Measurements from ENCODE around the gene EVC2. TPM values are rescaled to one million over a fixed set of nuclear protein-coding genes. Genes with fewer than 3 reads are reported as not detected.
"Not testable (repeated sequence)": the region's sequence is repeated elsewhere in the genome, so short reads cannot be mapped to it uniquely, and the experiment has no call there.

The EVC2 gene
- polyA plus RNA-seq, 3 donors: 0.04 to 0.12 (median 0.08) TPM

- Mint-ChIP-seq H3K27me3 (ENCODE audit: low read depth in 3 of 3) (peaks cover 0 to 2% (median 0%) of the 10 kb centered on the region in 3 donors), H3K27ac (no peak overlapping the region), H3K36me3 (no peaks in the 10 kb centered on the region), H3K9me3 (no peaks in the 10 kb centered on the region), H3K4me1 (no peaks in the 10 kb centered on the region), H3K4me3 (no peak overlapping the region)
- Histone ChIP-seq H2AFZ (ENCODE audit: insufficient read depth, low read depth, low read length, poor library complexity, severe bottlenecking) (no peak overlapping the region), H3K4me2 (replicated peaks; ENCODE audit: extremely low read depth, low read length, poor library complexity, severe bottlenecking) (no peak overlapping the region), H3K9ac (ENCODE audit: insufficient read depth, low read length, poor library complexity, severe bottlenecking) (no peak overlapping the region), H3K9me3 (replicated peaks in 1 of 2; ENCODE audit: control insufficient read depth in 1 of 2, insufficient read depth in 1 of 2, low read length in 2 of 2) (no peaks in the 10 kb centered on the region), H3K4me3 (replicated peaks in 1 of 3; ENCODE audit: low read depth in 2 of 3, low read length in 3 of 3) (no peak overlapping the region), H3K36me3 (replicated peaks in 1 of 2; ENCODE audit: control insufficient read depth in 1 of 2, insufficient read depth in 2 of 2, low read length in 2 of 2) (no peaks in the 10 kb centered on the region), H3K27ac (ENCODE audit: low read depth in 1 of 2, low read length in 2 of 2) (no peak overlapping the region), H4K20me1 (ENCODE audit: insufficient read depth, low read length) (no peaks in the 10 kb centered on the region), H3K4me1 (ENCODE audit: control insufficient read depth in 1 of 2, insufficient read depth in 2 of 2, low read length in 2 of 2) (no peaks in the 10 kb centered on the region), H3K79me2 (ENCODE audit: insufficient read depth, low read length) (no peaks in the 10 kb centered on the region), H3K27me3 (ENCODE audit: control insufficient read depth in 2 of 2, insufficient read depth in 2 of 2, low read length in 2 of 2) (no peaks in the 10 kb centered on the region)
- TF ChIP-seq CTCF (IDR thresholded peaks at IDR 0.05): no peak
- intact Hi-C loops (cut with micrococcal nuclease): no loop called here
- no peak for DNase-seq
- whole genome bisulfite sequencing (ENCODE audit: insufficient coverage): no CpG with 5 or more reads among the region's 5 CpGs
These were observed 96.6 kb downstream of the EVC2 start for GRCh38 chr4:5611750-5612149.

- H3K36me3 ChIP-seq (replicated peaks in 1 of 2; ENCODE audit: control insufficient read depth in 1 of 2, insufficient read depth in 2 of 2, low read length in 2 of 2): no peaks in the 10 kb centered on the region
- no peaks in the 10 kb centered on the region for H3K27me3 ChIP-seq (ENCODE audit: control insufficient read depth in 2 of 2, insufficient read depth in 2 of 2, low read length in 2 of 2)
- H4K20me1 ChIP-seq (ENCODE audit: insufficient read depth, low read length): no peaks in the 10 kb centered on the region
- no peak overlapping the region for H3K4me2 ChIP-seq (replicated peaks; ENCODE audit: extremely low read depth, low read length, poor library complexity, severe bottlenecking)
- TF ChIP-seq CTCF (IDR thresholded peaks at IDR 0.05): no peak
- intact Hi-C loops (cut with micrococcal nuclease): no loop called here
- Mint-ChIP-seq H3K4me3 (no peak overlapping the region), H3K27ac (no peak overlapping the region), H3K4me1 (no peaks in the 10 kb centered on the region), H3K27me3 (ENCODE audit: low read depth in 3 of 3) (peaks cover 0 to 5% (median 0%) of the 10 kb centered on the region in 3 donors), H3K36me3 (no peaks in the 10 kb centered on the region), H3K9me3 (peaks cover 0 to 2% (median 0%) of the 10 kb centered on the region in 7 donors)
- no peak overlapping the region for H3K9ac ChIP-seq (ENCODE audit: insufficient read depth, low read length, poor library complexity, severe bottlenecking)
- WGBS (ENCODE audit: insufficient coverage): 86% methylated on average over 9 of the region's 12 CpGs
- no peak overlapping the region for H3K4me3 ChIP-seq (replicated peaks in 1 of 3; ENCODE audit: low read depth in 2 of 3, low read length in 3 of 3)
- DNase-seq: no peak
- no peak overlapping the region for H2AFZ ChIP-seq (ENCODE audit: insufficient read depth, low read depth, low read length, poor library complexity, severe bottlenecking)
- H3K9me3 ChIP-seq (replicated peaks in 1 of 2; ENCODE audit: control insufficient read depth in 1 of 2, insufficient read depth in 1 of 2, low read length in 2 of 2): no peaks in the 10 kb centered on the region
- no peaks in the 10 kb centered on the region for H3K4me1 ChIP-seq (ENCODE audit: control insufficient read depth in 1 of 2, insufficient read depth in 2 of 2, low read length in 2 of 2)
- H3K79me2 ChIP-seq (ENCODE audit: insufficient read depth, low read length): no peaks in the 10 kb centered on the region
- no peak overlapping the region for H3K27ac ChIP-seq (ENCODE audit: low read depth in 1 of 2, low read length in 2 of 2)
These were observed 98.9 kb downstream of the EVC2 start for GRCh38 chr4:5609306-5610007.

- H3K4me3 Mint-ChIP-seq; H3K4me1 Mint-ChIP-seq; H4K20me1 ChIP-seq (ENCODE audit: insufficient read depth, low read length); H3K27me3 Mint-ChIP-seq (ENCODE audit: low read depth in 3 of 3); H3K27ac ChIP-seq (ENCODE audit: low read depth in 1 of 2, low read length in 2 of 2); H3K4me2 ChIP-seq (replicated peaks; ENCODE audit: extremely low read depth, low read length, poor library complexity, severe bottlenecking); H3K27me3 ChIP-seq (ENCODE audit: control insufficient read depth in 2 of 2, insufficient read depth in 2 of 2, low read length in 2 of 2); H3K4me1 ChIP-seq (ENCODE audit: control insufficient read depth in 1 of 2, insufficient read depth in 2 of 2, low read length in 2 of 2); H3K4me3 ChIP-seq (replicated peaks in 1 of 3; ENCODE audit: low read depth in 2 of 3, low read length in 3 of 3); H3K27ac Mint-ChIP-seq; H3K9ac ChIP-seq (ENCODE audit: insufficient read depth, low read length, poor library complexity, severe bottlenecking); DNase-seq; H2AFZ ChIP-seq (ENCODE audit: insufficient read depth, low read depth, low read length, poor library complexity, severe bottlenecking); intact Hi-C loops (cut with micrococcal nuclease); H3K36me3 Mint-ChIP-seq; H3K79me2 ChIP-seq (ENCODE audit: insufficient read depth, low read length); H3K36me3 ChIP-seq (replicated peaks in 1 of 2; ENCODE audit: control insufficient read depth in 1 of 2, insufficient read depth in 2 of 2, low read length in 2 of 2): not testable (repeated sequence)
- WGBS (ENCODE audit: insufficient coverage): 100% methylated on average over 4 of the region's 10 CpGs
- peaks cover 17 to 39% (median 27%) of the 10 kb centered on the region in 7 donors for H3K9me3 Mint-ChIP-seq
- H3K9me3 ChIP-seq (replicated peaks in 1 of 2; ENCODE audit: control insufficient read depth in 1 of 2, insufficient read depth in 1 of 2, low read length in 2 of 2): peaks cover 10 to 26% of the 10 kb centered on the region in 2 donors
These were observed 114.5 kb downstream of the EVC2 start for GRCh38 chr4:5593828-5594227.
